HG03060 (cell line): ENCODE data around the gene PNKP.

Source experiments
- ATAC-seq: cut with Tn5 transposase; IDR thresholded peaks from one replicate; pipeline ENCODE4 v1.9.1; 2021; ENCODE audit warnings: low read depth, moderate number of reproducible peaks; ENCODE audit not compliant: unreplicated experiment

PNKP gene

DNA sequence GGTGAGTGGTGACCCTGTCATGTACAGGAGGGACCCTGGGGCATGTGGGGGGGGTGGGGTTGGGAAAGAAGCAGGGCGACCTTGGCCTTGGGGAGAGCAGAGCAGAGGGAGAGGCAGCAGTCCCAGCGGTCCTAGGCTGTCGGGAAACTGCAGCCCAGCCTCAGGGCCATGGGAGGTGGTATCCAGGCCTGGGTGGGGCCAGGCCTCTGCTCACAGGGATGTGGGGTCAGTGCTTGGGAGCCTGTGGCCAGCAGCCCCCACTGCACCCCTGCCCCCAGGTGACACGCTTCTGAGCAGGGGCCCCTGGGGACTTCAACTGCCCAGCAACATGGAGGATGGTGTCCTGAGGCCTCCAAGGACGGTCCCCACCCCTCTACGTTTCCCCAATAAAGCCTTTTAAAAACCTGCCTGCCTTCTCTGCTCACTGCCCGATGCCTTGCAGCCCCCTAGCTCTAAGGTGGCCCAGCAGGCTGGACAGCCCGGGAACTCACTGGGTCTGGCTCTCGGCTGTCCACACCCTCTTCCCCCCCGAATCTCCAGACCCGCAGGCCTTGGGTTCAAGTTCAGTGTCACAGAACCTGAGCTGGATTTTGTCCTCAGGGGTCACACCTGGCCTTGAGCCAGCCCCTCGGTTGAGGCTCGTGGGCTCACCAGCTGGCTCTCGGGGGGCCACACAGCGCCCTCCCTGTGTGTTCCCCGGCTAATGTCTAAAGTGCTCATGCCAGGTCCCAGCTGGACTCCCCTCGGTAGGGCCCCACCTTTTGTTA lies 6.9 kb downstream of the PNKP start:
- no peak for ATAC-seq

DNA sequence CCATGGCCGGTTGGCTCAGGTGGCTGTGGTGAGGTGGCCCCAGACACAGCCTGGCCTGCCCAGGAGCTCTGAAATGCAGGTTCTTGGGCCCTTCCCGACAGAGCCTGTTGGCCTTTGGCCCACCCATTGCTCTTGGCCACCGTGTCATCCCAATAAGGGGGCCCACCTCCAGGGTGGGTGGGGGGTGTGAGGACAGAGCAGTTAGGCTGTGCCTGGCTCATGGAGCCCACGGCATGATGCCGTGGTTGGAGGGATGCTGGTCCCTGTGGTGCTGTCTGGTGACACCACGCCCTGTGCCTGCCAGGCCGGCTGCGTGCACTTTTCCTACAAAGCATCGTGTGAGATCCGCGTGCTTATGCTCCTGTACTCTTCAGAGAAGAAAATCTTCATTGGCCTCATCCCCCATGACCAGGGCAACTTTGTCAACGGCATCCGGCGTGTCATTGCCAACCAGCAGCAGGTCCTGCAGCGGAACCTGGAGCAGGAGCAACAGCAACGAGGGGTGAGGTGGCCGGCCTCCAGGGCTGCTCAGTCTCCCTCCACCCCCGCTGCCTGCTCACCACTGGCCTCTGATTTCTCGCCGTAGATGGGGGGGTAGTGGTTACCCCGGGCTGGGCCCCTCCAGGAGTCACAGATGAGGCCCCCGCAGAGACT lies 7.6 kb downstream of the PNKP start:
- no peak for ATAC-seq

DNA sequence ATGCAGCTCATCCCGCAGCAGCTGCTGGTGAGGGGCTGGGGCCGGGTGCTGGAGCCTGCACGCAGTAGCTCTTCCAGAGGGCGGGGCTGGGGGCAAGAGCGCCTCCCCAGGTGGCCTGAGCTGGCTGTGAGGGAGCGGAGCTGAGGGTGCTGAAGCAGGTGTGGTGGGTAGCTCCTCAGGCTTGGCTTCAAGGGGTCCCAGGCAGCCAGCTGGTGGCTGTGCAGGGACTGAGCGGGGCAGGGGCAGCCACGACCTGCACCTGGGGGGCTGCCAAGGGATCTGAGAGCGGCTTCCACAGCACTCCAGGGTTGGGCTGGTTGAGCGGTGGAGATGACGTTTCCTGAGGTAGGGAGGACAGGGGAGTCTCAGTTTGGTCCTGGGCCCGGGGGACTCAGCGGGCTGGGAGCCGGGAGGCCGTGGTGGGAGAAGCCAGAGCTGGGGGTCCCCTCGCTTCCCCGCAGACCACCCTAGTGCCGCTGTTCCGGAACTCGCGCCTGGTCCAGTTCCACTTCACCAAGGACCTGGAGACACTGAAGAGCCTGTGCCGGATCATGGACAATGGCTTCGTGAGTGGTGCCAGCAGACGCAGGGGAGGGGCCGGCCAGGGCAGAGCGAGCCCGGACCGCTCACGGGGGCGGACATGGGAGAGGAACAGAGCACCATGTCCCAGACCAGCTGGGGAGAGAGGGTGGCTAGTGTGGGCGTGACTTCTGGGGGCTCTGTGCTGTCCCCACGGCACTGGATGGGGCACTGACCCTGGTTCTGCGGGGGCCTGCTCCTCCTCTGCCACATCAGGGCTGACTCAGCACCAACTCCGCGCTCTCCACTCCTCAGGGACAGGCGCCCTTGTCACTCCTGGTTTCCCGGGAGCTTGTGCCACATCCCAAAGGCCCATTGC lies 9.0 kb downstream of the PNKP start:
- no peak for ATAC-seq

DNA sequence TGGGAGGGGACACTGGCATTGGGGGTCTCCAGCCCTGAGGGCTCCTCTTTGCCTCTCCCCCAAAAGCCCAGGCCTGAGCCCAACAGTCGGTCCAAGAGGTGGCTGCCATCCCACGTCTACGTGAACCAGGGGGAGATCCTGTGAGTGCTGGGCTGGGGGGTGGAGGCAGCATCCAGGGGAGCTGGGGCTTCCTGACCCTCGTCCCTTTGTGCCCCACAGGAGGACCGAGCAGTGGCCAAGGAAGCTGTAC lies 9.6 kb downstream of the PNKP start:
- ATAC-seq: no peak

DNA sequence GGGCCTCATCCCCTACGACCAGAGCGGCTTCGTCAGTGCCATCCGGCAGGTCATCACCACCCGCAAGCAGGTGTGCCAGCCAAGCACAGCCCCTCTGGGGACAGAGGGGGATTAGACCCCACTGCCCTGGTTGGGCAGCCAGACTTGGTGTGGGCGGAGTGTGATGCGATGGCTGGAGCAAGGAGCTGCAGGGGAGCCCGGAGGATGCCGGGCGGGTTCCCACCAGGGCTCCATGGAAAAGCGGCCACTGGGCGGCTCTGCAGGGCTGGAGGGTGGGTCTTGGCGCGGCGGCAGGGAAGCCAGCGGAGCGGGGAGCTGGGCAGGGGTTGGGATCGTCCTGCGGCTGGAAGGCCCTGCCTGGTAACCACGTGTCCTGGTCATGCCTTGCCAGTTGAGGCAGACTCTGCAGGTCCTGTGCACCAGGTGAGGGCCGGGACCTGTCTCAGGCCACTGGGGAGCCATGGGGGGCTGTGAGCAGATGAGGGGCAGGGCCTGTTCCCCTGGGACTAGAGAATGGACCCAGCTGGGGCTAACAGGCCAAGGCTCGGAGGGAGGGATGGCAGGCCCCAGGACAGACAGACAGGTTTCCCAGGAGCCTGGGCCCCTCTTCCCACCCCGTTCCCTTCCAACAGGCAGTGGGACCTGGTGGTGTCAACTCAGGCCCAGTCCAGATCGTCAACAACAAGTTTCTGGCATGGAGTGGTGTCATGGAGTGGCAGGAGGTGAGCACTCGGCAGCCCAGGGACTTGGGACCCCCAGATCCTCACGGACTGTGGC lies 10.1 kb downstream of the PNKP start:
- no peak for ATAC-seq

DNA sequence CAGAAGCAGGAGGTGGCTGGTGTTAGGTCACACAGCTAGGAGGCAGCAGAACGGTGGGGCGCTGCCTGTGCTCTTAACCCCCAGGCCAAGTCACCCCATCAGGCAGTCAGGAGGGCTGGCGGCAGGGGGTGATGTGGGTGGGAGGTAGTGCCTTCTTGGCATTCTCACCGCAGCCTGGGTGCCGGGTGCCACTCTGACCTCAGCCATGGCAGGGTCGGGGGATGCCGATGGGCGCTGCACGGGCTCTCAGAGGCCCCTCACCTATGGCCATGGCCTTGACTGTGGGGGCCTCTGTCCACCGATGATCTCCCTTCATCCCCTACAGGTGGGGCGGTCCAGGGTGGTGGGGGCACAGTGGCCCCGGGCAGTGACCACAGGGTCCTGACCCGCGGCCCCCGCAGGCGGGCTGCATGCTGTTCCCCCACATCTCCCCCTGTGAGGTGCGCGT lies 10.8 kb downstream of the PNKP start:
- ATAC-seq: no peak

DNA sequence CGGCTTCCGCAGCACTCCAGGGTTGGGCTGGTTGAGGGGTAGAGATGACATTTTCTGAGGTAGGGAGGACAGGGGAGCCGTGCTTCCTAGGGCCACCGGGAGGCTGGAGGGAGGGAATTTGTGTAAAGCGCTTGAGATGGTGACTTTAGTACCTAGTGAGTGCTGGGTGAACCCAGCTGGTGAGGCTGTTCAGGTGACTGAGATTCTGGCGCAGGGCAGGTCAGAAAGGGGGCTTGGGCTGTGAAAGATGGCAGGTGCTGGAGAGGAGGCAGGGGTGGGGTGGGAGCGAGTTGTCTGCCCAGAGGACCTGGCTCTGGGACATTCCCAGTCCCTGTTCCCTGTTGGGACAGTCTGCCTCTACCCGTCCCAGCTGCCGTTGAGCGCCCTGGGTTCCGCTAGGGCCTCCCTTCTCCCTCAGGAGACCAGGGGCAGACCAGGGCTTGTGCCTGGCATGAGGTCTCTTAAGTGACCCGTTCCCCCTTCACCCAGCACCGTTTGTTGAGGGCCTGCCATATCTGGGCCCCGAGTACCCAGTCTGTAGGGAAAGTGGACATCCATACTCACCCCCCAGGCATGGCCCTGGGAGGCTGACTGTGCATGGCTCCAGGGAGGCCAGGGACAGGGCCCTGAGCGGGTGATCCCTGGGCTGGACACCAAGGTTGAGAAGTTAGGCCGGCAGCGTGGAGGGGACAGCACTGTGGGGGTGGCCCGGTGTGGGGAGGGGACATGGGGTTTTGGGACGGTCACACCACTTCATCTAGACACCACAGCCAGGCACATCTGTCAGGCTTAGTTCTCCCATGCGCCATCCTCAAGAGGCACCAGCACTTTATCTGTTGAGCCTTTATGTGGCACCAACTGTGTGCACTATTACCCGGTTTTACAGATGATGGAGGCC lies 11.5 kb downstream of the PNKP start:
- ATAC-seq: no peak

DNA sequence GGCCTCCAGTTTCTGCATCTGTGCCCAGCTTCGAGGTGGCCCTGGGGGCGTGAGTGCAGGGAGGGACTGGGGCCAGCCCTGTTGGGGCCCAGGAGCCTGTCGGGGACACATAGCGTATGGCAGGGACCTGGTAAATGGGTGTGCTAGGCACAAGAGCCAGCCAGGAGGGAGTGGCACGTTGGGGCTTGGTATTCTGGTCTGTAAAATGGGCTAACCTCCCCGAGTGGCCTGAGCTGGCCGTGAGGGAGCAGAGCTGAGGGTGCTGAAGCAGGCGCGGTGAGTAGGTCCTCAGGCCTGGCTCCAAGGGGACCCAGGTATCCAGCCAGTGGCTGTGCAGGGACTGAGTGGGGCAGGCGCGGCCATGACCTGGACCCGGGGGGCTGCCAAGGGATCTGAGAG lies 12.1 kb downstream of the PNKP start:
- no peak for ATAC-seq

DNA sequence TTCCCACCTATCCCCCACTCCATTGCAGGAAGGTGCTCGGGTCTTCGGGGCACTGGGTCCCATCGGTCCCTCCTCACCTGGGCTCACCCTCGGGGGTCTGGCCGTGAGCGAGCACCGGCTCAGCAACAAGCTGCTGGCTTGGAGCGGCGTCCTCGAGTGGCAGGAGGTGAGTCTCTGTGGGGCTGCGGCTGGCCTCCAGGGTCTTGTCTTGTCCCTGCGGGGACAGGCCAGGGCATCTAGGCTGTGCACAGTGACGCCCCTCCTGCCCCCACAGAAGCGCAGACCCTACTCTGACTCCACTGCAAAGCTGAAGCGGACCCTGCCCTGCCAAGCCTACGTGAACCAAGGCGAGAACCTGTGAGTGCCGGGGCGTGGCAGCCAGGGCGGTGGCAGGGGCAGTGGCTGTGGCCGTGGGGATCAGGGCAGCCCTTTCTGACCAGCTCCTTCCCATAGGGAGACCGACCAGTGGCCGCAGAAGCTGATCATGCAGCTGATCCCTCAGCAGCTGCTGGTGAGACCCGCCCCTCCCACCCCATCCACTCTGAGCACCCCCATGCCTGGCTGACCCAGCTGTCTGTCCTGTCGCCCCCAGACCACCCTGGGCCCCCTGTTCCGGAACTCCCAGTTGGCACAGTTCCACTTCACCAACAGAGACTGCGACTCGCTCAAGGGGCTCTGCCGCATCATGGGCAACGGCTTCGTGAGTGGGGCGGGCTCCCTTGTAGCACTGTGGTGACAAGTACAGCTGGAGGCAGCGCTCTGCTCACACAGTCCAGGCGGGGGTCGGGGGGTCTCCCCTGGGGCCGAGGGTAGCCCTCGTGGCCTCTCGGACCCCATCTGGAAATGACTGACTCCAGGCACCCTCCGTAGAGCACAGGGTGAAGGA lies 12.8 kb downstream of the PNKP start:
- no peak for ATAC-seq

DNA sequence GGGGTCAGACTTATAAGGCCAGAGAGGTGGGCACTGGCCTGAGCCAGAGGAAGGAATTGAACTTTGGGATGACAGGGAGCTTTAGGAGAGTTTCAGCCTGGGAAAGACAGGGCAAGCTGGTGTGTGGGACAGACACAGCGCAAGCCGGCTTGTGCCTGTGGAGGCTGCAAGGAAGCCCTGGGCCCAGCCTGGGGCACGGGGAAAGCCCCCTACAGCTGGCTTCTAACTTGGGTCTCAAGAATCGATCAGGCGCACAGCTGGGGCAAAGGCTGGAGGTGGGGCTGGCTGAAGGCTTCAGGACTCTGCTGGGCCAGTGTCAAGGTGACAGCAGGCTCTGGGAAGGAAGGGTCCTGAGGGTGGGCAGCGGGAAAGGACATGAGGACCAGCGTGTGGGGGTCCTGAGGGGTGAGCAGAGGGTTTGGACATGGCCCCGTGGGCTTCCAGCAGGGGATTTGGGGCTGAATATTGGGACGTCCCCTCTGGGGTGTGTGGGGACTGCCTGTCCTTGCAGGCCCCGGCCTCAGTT lies 13.5 kb downstream of the PNKP start:
- no peak for ATAC-seq

DNA sequence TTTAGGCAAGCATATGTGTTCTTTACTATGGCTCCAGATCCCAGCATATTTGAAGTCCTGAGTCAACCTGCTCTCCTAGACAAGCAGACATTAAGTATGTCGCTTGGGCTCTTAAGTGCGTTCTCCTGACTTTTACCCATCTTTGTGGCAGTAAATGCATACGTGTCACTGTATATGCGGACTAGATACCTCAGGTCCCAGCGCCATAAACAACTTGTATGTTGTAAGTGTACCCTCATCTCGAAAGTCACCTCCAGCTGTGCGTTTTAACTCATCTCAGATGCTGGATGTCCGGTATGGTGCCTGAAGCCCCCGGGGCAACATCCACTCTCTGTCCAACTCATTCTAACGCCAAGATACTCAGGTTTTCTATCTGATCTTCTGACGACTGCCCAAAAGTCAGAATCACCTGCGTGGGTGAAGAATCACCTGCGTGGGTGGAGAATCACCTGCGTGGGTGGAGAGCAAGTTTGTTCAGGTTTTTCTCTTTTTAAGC lies 14.7 kb downstream of the PNKP start:
- ATAC-seq: no peak

DNA sequence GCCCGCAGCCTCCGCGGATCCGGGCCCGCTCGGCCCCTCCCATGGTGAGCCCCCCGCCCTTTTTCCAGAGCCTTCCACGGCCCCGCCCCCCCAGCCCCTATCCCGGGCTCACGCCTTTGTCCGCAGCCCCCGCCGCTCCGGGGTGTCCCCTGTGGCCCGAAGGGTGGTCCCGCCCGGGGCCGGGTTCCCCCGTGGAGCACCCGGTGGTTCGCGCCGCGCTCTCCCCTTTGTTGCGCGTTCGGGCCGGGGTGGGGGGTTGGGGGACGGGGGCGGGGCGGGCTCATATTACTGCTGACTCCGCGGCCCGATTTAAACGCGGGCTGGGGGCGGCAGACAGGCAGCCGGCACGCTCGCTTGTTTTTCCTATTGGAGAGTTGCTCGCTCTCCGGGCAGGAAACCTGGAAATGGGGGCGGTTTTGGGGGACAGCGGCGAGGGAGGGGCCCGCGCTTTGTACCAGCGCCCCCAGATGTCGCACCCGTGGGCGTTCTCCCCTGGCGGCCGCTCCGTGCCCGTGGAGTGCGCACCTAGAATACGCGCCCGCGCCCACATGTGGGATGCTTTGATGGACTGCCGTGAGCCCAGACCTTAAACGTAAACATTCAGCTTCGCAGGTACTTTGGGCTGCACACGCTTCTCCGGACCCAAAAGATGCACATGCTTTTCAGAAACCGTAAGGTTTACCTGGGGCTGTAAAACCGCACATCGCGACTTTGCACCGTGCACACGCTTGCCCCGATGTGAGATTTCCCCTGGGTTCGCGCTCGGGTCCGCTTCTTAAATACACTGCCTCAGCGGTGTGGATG lies 15.7 kb downstream of the PNKP start:
- ATAC-seq: no peak

DNA sequence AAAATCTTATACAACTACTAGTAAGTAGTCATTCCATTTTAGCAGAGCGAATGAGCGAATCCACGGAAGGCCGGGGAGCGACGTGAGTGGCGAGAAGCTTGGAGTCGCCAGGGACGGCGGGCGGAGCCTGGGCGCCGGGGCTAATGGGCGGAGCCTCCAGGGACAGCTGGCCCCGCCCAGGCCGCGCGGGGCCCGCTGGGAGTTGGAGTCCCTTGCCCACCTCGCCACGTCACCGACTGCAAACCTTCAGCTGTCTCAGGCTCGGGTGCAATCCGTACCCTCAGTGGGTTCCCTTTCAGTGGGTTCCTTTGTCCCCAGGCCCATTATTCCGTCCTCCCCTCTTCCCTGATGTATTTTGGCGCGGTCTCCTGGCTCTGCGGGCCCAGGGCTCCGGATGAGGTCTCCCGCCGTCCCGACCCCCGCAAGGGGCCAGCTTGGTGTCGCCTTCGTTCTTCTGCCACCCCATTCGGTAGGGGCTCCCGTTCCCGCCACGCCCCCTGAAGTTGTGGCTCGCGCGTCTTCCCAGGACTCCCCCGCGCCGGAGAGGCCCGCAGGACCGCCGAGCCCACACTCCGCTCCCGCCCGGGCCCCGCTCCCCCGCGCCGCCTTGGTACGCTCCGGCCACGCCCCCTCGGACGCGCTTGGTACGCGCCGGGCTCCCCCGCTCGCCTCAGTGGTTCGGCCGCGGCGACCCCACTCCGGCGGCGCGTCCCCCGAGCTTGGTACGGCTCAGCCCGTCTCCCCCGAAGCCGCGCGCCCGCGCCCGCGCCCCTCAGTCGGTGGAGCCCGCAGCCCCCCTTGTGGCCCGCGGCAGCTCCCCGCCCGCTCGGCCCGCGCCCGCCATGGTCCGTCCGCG lies 16.7 kb downstream of the PNKP start, which contains the start of gene PTOV1:
Gene PTOV1 (plus strand): TSS at position 673 of the 856 bp plus-strand sequence.
- peak; percentile 30 for ATAC-seq

DNA sequence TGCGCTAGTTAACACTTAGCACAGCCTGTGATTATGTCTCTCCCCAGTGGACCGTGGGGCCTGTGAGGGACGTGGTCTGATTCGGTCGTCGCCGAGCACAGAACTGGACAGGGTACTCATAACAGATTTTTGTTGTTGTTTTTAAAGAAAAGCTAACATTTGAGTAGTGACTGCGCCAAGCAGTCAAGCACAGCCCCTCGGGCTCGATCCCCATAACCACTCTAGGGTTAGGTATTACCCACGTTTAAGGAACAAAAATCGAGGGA lies 17.2 kb downstream of the PNKP start:
- ATAC-seq: peak; percentile 9

DNA sequence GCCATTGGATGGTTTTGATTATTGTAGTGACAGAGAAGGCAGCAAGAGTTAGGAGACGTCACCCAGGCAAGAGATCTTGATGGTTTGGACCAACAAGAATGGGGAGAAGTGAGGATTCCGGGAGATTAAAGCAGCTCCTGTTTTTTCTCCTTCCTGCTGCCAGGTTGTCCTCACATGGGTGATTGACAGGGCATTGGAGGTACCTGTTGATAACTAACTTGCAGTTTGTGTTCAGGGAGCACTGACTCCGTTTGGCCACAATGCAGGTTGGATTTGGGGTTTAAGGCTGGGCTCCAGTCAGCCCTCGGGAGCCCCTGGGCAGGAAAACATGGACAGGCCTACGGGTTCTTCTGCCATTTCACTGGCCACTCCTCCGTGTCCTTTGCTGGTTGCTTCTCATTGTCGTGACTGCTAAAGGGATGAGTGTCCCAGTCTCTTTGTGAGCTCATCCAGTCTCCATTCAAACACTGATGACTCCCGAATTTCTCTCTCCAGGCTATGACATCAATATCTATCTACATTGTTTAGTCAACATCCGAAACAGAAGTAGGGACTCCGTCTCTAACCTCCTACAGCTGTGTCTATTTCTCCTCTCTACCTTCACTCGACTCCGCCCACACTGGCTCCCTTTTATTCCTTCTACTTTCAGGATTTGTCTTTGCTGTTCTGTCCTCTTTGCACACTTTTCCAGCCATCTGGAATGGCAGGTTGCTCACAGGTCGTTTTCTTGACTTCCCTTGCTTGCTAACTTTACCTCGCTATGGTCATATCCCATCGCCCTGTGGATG lies 17.7 kb downstream of the PNKP start:
- ATAC-seq: no peak

DNA sequence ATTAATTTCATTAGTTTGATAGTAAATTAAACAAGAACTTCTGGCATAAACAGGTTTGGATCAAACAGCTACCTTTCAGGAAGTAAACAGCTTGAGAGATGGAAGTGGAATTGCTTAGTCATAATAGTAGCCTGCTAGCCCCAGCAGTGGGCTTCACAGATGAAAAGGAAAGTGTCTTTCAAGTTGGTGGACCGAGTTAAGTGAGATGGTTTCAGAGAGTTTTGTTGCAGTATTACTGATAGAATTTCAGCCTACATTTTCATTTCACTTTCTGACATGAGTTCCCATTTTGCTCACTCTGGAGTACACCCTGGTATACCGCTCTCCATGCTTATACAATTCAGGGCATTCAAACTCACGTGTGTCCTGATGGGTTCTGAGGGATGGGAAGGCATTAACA lies 18.4 kb downstream of the PNKP start:
- no peak for ATAC-seq
